Measurements from ENCODE around the gene SPATA25.

GRCh38 chr20:45934586-45935415, 47.4 kb upstream of the SPATA25 start, which contains the start of gene PCIF1:
- no peak for TF ChIP-seq CTCF (IDR thresholded peaks at IDR 0.05)
- TF ChIP-seq REST (IDR thresholded peaks at IDR 0.05; ENCODE audit: insufficient read depth in 1 of 2, low read depth in 2 of 2, low read length in 1 of 2) = peak in 1 of 2 experiments; percentile 66; a peak in 1 of 4 replicates
- peak; percentile 35; the same call in 1 of the 2 replicates for TF ChIP-seq TCF7L2 (IDR thresholded peaks at IDR 0.05; ENCODE audit: low read depth, low read length)
- peak; percentile 63; the same call in 1 of the 2 replicates for TF ChIP-seq SIN3A (IDR thresholded peaks at IDR 0.05; ENCODE audit: borderline replicate concordance, insufficient read depth, low read depth, low read length)
